ENCODE data around the gene ACAT1. TPM values are rescaled to one million over a fixed set of nuclear protein-coding genes. Genes with fewer than 3 reads are reported as not detected.

ACAT1 gene
- total RNA-seq, 2 experiments from 2014 or later: 66.7 to 83.2 TPM

DNA sequence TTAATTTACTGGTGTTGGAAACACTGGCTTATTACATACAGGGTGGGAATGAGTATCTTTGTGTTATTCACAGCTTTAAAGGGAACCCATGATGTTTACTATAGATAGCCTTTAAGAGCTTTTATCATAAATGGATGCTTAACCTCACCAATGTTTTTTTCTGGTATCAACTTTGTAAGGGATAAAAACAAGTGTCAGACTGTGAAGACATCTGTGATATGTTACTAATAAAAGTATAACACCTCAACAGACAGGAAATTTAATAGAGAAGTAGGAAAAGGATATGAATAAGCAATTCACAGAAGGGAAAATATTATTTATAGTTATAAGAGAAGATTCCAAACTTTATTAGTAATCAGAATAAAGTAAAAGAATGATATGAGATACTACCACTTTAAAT lies 46.3 kb downstream of the ACAT1 start:
- no peak overlapping the region for H2AFZ ChIP-seq (ENCODE audit: low read length)
- H3K9me3 ChIP-seq (ENCODE audit: low read length): peaks cover 4% of the 10 kb centered on the region; the same call in 1 of the 2 replicates
- H3K4me1 ChIP-seq (ENCODE audit: insufficient read depth, low read length, poor library complexity, severe bottlenecking): peaks cover 56% of the 10 kb centered on the region
- peak overlapping the region; percentile 45 for H3K4me2 ChIP-seq (ENCODE audit: low read length)
- ChIA-PET CTCF (ENCODE audit: unreplicated experiment) (no interaction called here), POLR2A (no interaction called here)
- H3K9me2 ChIP-seq (ENCODE audit: insufficient read depth, low read length): no peaks in the 10 kb centered on the region
- H3K36me3 ChIP-seq (ENCODE audit: insufficient read depth, low read length): peaks cover 96% of the 10 kb centered on the region
- peak overlapping the region; percentile 43 for H3K27ac ChIP-seq (ENCODE audit: low read depth, low read length, poor library complexity, severe bottlenecking)
- intact Hi-C loops (cut with micrococcal nuclease; ENCODE audit: unreplicated experiment): no loop called here
- H3K4me3 ChIP-seq (ENCODE audit: low read depth, low read length, poor library complexity, severe bottlenecking): no peak overlapping the region
- DNase-seq (ENCODE audit: low spot score): peak; percentile 12
- no TSS peak for BruUV-seq (replicated peaks)
- H3K79me2 ChIP-seq (ENCODE audit: insufficient read depth, low read depth, low read length): peaks cover 4% of the 10 kb centered on the region; the same call in 1 of the 2 replicates
- H4K20me1 ChIP-seq (ENCODE audit: insufficient read depth, low read length): no peaks in the 10 kb centered on the region
- TF ChIP-seq EZH2phosphoT487 (IDR thresholded peaks at IDR 0.05; ENCODE audit: borderline replicate concordance, low read depth, low read length): no peak
- TF ChIP-seq, protein P1, sequence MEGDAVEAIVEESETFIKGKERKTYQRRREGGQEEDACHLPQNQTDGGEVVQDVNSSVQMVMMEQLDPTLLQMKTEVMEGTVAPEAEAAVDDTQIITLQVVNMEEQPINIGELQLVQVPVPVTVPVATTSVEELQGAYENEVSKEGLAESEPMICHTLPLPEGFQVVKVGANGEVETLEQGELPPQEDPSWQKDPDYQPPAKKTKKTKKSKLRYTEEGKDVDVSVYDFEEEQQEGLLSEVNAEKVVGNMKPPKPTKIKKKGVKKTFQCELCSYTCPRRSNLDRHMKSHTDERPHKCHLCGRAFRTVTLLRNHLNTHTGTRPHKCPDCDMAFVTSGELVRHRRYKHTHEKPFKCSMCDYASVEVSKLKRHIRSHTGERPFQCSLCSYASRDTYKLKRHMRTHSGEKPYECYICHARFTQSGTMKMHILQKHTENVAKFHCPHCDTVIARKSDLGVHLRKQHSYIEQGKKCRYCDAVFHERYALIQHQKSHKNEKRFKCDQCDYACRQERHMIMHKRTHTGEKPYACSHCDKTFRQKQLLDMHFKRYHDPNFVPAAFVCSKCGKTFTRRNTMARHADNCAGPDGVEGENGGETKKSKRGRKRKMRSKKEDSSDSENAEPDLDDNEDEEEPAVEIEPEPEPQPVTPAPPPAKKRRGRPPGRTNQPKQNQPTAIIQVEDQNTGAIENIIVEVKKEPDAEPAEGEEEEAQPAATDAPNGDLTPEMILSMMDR (conservative IDR thresholded peaks at IDR 0.05; ENCODE audit: low read length): no peak

DNA sequence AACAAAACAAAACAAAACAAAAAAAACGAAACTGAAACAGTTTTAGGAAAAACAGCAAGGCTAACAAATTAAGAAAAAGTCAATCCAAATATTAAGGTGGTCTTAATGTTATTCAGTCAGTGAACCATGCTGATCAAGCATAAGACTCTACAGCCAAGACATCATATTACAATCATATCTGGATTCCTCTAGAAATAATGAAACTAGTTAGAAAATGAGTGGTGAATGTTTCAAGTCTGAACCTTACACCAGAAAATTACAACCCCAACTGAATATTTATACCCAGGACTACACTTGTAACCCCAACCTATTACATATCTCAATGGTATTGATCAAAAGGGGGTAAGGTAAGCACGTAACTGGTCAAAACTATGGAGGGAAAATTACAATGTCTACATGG lies 48.8 kb downstream of the ACAT1 start:
- Histone ChIP-seq H3K4me1 (ENCODE audit: insufficient read depth, low read length, poor library complexity, severe bottlenecking) (peaks cover 54% of the 10 kb centered on the region), H3K9me2 (ENCODE audit: insufficient read depth, low read length) (no peaks in the 10 kb centered on the region), H3K9me3 (ENCODE audit: low read length) (peaks cover 4% of the 10 kb centered on the region; the same call in 1 of the 2 replicates), H4K20me1 (ENCODE audit: insufficient read depth, low read length) (no peaks in the 10 kb centered on the region), H3K27ac (ENCODE audit: low read depth, low read length, poor library complexity, severe bottlenecking) (no peak overlapping the region), H3K4me3 (ENCODE audit: low read depth, low read length, poor library complexity, severe bottlenecking) (no peak overlapping the region), H3K36me3 (ENCODE audit: insufficient read depth, low read length) (peaks cover 99% of the 10 kb centered on the region), H3K79me2 (ENCODE audit: insufficient read depth, low read depth, low read length) (peaks cover 4% of the 10 kb centered on the region; the same call in 1 of the 2 replicates), H2AFZ (ENCODE audit: low read length) (no peak overlapping the region), H3K4me2 (ENCODE audit: low read length) (no peak overlapping the region)
- no peak for TF ChIP-seq EZH2phosphoT487 (IDR thresholded peaks at IDR 0.05; ENCODE audit: borderline replicate concordance, low read depth, low read length)
- TF ChIP-seq, protein P1 (conservative IDR thresholded peaks at IDR 0.05; ENCODE audit: low read length): no peak
- no TSS peak for BruUV-seq (replicated peaks)
- POLR2A ChIA-PET: interaction anchor here (0.6 to 0.9 kb wide), 2 partner anchors 8 to 40 kb away, joined by 4 to 5 read pairs; no protein-coding TSS in a partner anchor
- CTCF ChIA-PET (ENCODE audit: unreplicated experiment): no interaction called here
- intact Hi-C loops (cut with micrococcal nuclease; ENCODE audit: unreplicated experiment): no loop called here
- DNase-seq (ENCODE audit: low spot score): no peak

DNA sequence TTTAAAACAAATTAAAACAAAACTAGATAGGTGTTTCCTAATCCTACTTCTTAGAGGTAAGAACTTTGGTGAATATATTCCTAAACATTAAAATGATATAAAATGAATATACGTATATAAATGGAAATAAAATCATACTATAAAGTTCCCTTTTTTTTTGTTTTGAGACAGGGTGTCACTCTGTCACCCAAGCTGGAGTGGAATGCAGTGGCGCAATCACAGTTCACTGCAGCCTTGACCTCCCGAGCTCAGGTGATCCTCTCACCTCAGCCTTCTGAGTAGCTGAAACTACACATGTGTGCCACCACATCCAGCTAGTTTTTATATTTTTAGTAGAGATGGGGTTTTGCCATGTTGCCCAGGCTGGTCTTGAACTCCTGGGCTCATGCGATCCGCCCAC lies 56.2 kb downstream of the ACAT1 start:
- H3K4me3 ChIP-seq (ENCODE audit: low read depth, low read length, poor library complexity, severe bottlenecking): no peak overlapping the region
- H3K4me1 ChIP-seq (ENCODE audit: insufficient read depth, low read length, poor library complexity, severe bottlenecking): peaks cover 38% of the 10 kb centered on the region
- ChIA-PET POLR2A (interaction anchor here (0.6 to 1.5 kb wide), 5 partner anchors 14 to 47 kb away, joined by 3 to 5 read pairs (median 3); partner anchors contain the start of gene NPAT), CTCF (ENCODE audit: unreplicated experiment) (no interaction called here)
- H3K9me3 ChIP-seq (ENCODE audit: low read length): no peaks in the 10 kb centered on the region
- no peak overlapping the region for H3K4me2 ChIP-seq (ENCODE audit: low read length)
- no peak overlapping the region for H3K27ac ChIP-seq (ENCODE audit: low read depth, low read length, poor library complexity, severe bottlenecking)
- intact Hi-C loops (cut with micrococcal nuclease; ENCODE audit: unreplicated experiment): no loop called here
- no peak overlapping the region for H2AFZ ChIP-seq (ENCODE audit: low read length)
- no TSS peak for BruUV-seq (replicated peaks)
- H4K20me1 ChIP-seq (ENCODE audit: insufficient read depth, low read length): no peaks in the 10 kb centered on the region
- no peaks in the 10 kb centered on the region for H3K79me2 ChIP-seq (ENCODE audit: insufficient read depth, low read depth, low read length)
- no peak for DNase-seq (ENCODE audit: low spot score)
- TF ChIP-seq EZH2phosphoT487 (IDR thresholded peaks at IDR 0.05; ENCODE audit: borderline replicate concordance, low read depth, low read length): no peak
- TF ChIP-seq, protein P1 (conservative IDR thresholded peaks at IDR 0.05; ENCODE audit: low read length): no peak
- H3K9me2 ChIP-seq (ENCODE audit: insufficient read depth, low read length): no peaks in the 10 kb centered on the region
- peaks cover 95% of the 10 kb centered on the region for H3K36me3 ChIP-seq (ENCODE audit: insufficient read depth, low read length)

Data from OCI-LY7 (cell line).